CD4-positive, alpha-beta T cell treated with Interleukin-15 for 1 hour (primary cell): ENCODE data around the gene RNF217.
"Not testable (repeated sequence)": the region's sequence is repeated elsewhere in the genome, so short reads cannot be mapped to it uniquely, and the experiment has no call there.

Experiments used
- DNase-seq: peaks from one replicate; pipeline ENCODE4 v3.0.0-alpha.2; 2020

The RNF217 gene

GRCh38 chr6:125019918-125020317 is 57.7 kb downstream of the RNF217 start:
- DNase-seq = no peak

GRCh38 chr6:125020385-125020784 is 58.1 kb downstream of the RNF217 start:
- DNase-seq = no peak

- DNase-seq = no peak
Measured at GRCh38 chr6:125022391-125022989, 60.3 kb downstream of the RNF217 start.

GRCh38 chr6:125025164-125025854 is 63.1 kb downstream of the RNF217 start:
- no peak for DNase-seq

GRCh38 chr6:125027287-125027686 is 65.0 kb downstream of the RNF217 start:
- no peak for DNase-seq

GRCh38 chr6:125030969-125031368 is 68.7 kb downstream of the RNF217 start:
- no peak for DNase-seq

GRCh38 chr6:125031385-125031784 is 69.1 kb downstream of the RNF217 start:
- no peak for DNase-seq

GRCh38 chr6:125034929-125035328 is 72.7 kb downstream of the RNF217 start:
- not testable (repeated sequence) for DNase-seq

GRCh38 chr6:125036486-125036885 is 74.2 kb downstream of the RNF217 start:
- not testable (repeated sequence) for DNase-seq

GRCh38 chr6:125037827-125038226 is 75.6 kb downstream of the RNF217 start:
- no peak for DNase-seq

- no peak for DNase-seq
Measured at GRCh38 chr6:125038925-125039324, 76.7 kb downstream of the RNF217 start.

- DNase-seq = no peak
Measured at GRCh38 chr6:125041740-125042459, 79.7 kb downstream of the RNF217 start.

- no peak for DNase-seq
Measured at GRCh38 chr6:125044066-125044465, 81.8 kb downstream of the RNF217 start.

GRCh38 chr6:125044667-125045066 is 82.4 kb downstream of the RNF217 start:
- DNase-seq = no peak

GRCh38 chr6:125046107-125046925 is 84.1 kb downstream of the RNF217 start:
- no peak for DNase-seq

- DNase-seq = no peak
Measured at GRCh38 chr6:125048274-125048673, 86.0 kb downstream of the RNF217 start.

- DNase-seq = no peak
Measured at GRCh38 chr6:125050663-125051318, 88.6 kb downstream of the RNF217 start.

- no peak for DNase-seq
Measured at GRCh38 chr6:125053809-125054208, 91.6 kb downstream of the RNF217 start.

- DNase-seq = no peak
Measured at GRCh38 chr6:125054331-125054730, 92.1 kb downstream of the RNF217 start.

GRCh38 chr6:125057392-125058246 is 95.4 kb downstream of the RNF217 start:
- no peak for DNase-seq

- no peak for DNase-seq
Measured at GRCh38 chr6:125058546-125058945, 96.3 kb downstream of the RNF217 start.

- no peak for DNase-seq
Measured at GRCh38 chr6:125063307-125063706, 101.1 kb downstream of the RNF217 start.
